Astrocyte (in vitro differentiated cells and primary cell): ENCODE measurements around the gene KCNMB4. TPM values are rescaled to one million over a fixed set of nuclear protein-coding genes. Genes with fewer than 3 reads are reported as not detected.
"Not testable (repeated sequence)": the region's sequence is repeated elsewhere in the genome, so short reads cannot be mapped to it uniquely, and the experiment has no call there.

Source experiments
- DNase-seq: peaks from one replicate; pipeline ENCODE4 v3.0.0-alpha.2; 2010; ENCODE audit warnings: low read depth
- FAIRE-seq: peaks from 2 replicates; lab custom pipeline; 2011; peaks lifted over from hg19 to GRCh38; lab: Jason Lieb, UNC
- H2AFZ ChIP-seq: 2 replicates; pipeline ENCODE4 v1.6.0; 2012; ENCODE audit warnings: low read depth, low read length, inconsistent platforms
- H3K27ac ChIP-seq: 2 replicates; pipeline ENCODE4 v1.5.1; 2011; ENCODE audit warnings: low read depth, low read length, inconsistent platforms
- H3K27me3 ChIP-seq: 2 replicates; pipeline ENCODE4 v1.6.0; 2011; ENCODE audit warnings: low read length, inconsistent platforms; ENCODE audit not compliant: insufficient read depth
- H3K36me3 ChIP-seq: 2 replicates; pipeline ENCODE4 v1.5.1; 2011; ENCODE audit warnings: low read length, inconsistent platforms; ENCODE audit not compliant: insufficient read depth
- H3K4me1 ChIP-seq: 2 replicates; pipeline ENCODE4 v1.5.1; 2011; ENCODE audit warnings: low read length, inconsistent platforms; ENCODE audit not compliant: insufficient read depth
- H3K4me2 ChIP-seq: 2 replicates; pipeline ENCODE4 v1.6.0; 2012; ENCODE audit warnings: low read length, inconsistent platforms
- H3K4me3 ChIP-seq: 2 replicates; pipeline ENCODE4 v1.5.1; 2011; ENCODE audit warnings: low read depth, mild to moderate bottlenecking, low read length, inconsistent platforms; ENCODE audit not compliant: insufficient read depth
- H3K79me2 ChIP-seq: 2 replicates; pipeline ENCODE4 v1.6.0; 2012; ENCODE audit warnings: mild to moderate bottlenecking, low read length, inconsistent platforms; ENCODE audit not compliant: insufficient read depth
- H3K9ac ChIP-seq: 2 replicates; pipeline ENCODE4 v1.6.0; 2012; ENCODE audit warnings: mild to moderate bottlenecking, low read length, inconsistent platforms
- H3K9me3 ChIP-seq: 2 replicates; pipeline ENCODE4 v1.5.1; 2012; ENCODE audit warnings: low read depth, mild to moderate bottlenecking, low read length, inconsistent platforms; ENCODE audit not compliant: insufficient read depth
- H4K20me1 ChIP-seq: 2 replicates; pipeline ENCODE4 v1.6.0; 2012; ENCODE audit warnings: low read length, inconsistent platforms; ENCODE audit not compliant: insufficient read depth
- H3K27ac Mint-ChIP-seq: one replicate; pipeline ENCODE4 v1.8.0; 2021; ENCODE audit warnings: mild to moderate bottlenecking, mixed read lengths; ENCODE audit not compliant: unreplicated experiment
- H3K27me3 Mint-ChIP-seq: one replicate; pipeline ENCODE4 v1.8.0; 2021; ENCODE audit warnings: low read depth, mixed read lengths; ENCODE audit not compliant: unreplicated experiment
- H3K36me3 Mint-ChIP-seq: one replicate; pipeline ENCODE4 v1.8.0; 2021; ENCODE audit warnings: low read depth, mixed read lengths; ENCODE audit not compliant: unreplicated experiment
- H3K4me1 Mint-ChIP-seq: one replicate; pipeline ENCODE4 v1.8.0; 2021; ENCODE audit warnings: low read depth, mixed read lengths; ENCODE audit not compliant: unreplicated experiment
- H3K4me3 Mint-ChIP-seq: one replicate; pipeline ENCODE4 v1.8.0; 2021; ENCODE audit warnings: mild to moderate bottlenecking, moderate library complexity, mixed read lengths; ENCODE audit not compliant: unreplicated experiment
- H3K9me3 Mint-ChIP-seq: one replicate; pipeline ENCODE4 v1.8.0; 2021; ENCODE audit warnings: mild to moderate bottlenecking, mixed read lengths; ENCODE audit not compliant: unreplicated experiment
- EZH2 ChIP-seq: IDR thresholded peaks from 2 replicates; pipeline ENCODE4 v1.6.1; 2012; ENCODE audit warnings: mild to moderate bottlenecking, low read length, inconsistent platforms; ENCODE audit not compliant: insufficient read depth
- total RNA-seq: library from RNA; stranded (reverse); gene quantifications from 2 replicates; pipeline ENCODE4 v1.2.1, GENCODE V29; 2021
- TF ChIP-seq, protein P1 (sequence below): IDR thresholded peaks from 2 replicates; pipeline ENCODE4 v1.5.1; 2011; ENCODE audit warnings: low read depth, mild to moderate bottlenecking, inconsistent platforms, low read length, moderate library complexity; ENCODE audit not compliant: insufficient read depth

KCNMB4 gene
- total RNA-seq, 1 donor from 2014 or later, result 8.3 TPM

DNA sequence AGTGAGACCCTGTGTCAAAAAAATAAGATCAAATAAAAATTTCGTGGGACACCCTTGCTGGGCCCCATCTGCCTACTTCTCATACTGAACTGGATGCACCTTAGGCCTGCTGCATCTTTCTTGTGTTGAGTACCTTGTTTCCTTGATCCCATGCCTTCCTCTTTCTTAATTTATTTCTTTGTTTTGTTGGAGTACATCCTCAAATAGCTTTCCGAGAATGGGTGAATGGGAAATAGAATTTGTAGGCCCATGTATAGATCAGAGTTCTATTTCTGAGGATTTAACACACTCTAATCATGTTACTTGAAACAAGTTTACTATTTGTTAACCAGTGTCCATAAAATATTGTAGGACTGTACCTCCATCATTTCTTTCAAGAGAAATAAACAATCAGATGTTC, 23.6 kb downstream of the KCNMB4 start:
- H4K20me1 ChIP-seq, result no peaks in the 10 kb centered on the region
- H3K9me3 Mint-ChIP-seq, result peaks cover 7% of the 10 kb centered on the region
- TF ChIP-seq, protein P1, sequence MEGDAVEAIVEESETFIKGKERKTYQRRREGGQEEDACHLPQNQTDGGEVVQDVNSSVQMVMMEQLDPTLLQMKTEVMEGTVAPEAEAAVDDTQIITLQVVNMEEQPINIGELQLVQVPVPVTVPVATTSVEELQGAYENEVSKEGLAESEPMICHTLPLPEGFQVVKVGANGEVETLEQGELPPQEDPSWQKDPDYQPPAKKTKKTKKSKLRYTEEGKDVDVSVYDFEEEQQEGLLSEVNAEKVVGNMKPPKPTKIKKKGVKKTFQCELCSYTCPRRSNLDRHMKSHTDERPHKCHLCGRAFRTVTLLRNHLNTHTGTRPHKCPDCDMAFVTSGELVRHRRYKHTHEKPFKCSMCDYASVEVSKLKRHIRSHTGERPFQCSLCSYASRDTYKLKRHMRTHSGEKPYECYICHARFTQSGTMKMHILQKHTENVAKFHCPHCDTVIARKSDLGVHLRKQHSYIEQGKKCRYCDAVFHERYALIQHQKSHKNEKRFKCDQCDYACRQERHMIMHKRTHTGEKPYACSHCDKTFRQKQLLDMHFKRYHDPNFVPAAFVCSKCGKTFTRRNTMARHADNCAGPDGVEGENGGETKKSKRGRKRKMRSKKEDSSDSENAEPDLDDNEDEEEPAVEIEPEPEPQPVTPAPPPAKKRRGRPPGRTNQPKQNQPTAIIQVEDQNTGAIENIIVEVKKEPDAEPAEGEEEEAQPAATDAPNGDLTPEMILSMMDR, result no peak
- no peak for TF ChIP-seq EZH2
- peaks cover 10% of the 10 kb centered on the region for H3K4me1 Mint-ChIP-seq
- H2AFZ ChIP-seq, result no peak overlapping the region
- H3K27me3 Mint-ChIP-seq, result no peaks in the 10 kb centered on the region
- H3K79me2 ChIP-seq, result no peaks in the 10 kb centered on the region
- FAIRE-seq (no peak), DNase-seq (no peak)
- no peaks in the 10 kb centered on the region for H3K36me3 ChIP-seq
- peaks cover 11% of the 10 kb centered on the region for H3K36me3 Mint-ChIP-seq
- no peak overlapping the region for H3K4me3 Mint-ChIP-seq
- H3K27me3 ChIP-seq, result no peaks in the 10 kb centered on the region
- no peaks in the 10 kb centered on the region for H3K9me3 ChIP-seq
- H3K27ac ChIP-seq, result no peak overlapping the region
- H3K4me2 ChIP-seq, result no peak overlapping the region
- no peak overlapping the region for H3K4me3 ChIP-seq
- no peak overlapping the region for H3K27ac Mint-ChIP-seq
- no peaks in the 10 kb centered on the region for H3K4me1 ChIP-seq
- no peak overlapping the region for H3K9ac ChIP-seq

DNA sequence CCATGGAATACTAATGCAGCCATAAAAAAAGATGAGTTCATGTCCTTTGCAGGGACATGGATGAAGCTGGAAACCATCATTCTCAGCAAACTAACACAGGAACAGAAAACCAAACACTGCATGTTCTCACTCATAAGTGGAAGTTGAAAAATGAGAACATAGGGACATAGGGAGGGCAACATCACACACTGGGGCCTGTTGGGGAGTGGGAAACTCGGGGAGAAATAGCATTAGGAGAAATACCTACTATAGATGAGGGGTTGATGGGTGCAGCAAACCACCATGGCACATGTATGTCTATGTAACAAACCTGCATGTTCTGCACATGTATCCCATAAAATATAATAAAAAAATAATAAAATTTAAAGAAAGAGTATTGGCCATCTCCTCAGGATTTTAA, 26.5 kb downstream of the KCNMB4 start:
- H3K4me3 ChIP-seq, H3K4me1 ChIP-seq, H2AFZ ChIP-seq, H3K9me3 ChIP-seq, DNase-seq, H3K4me2 ChIP-seq, H3K27me3 ChIP-seq, H3K79me2 ChIP-seq, FAIRE-seq, H4K20me1 ChIP-seq, H3K27ac ChIP-seq, H3K36me3 ChIP-seq, H3K9ac ChIP-seq, H3K9me3 Mint-ChIP-seq, H3K27me3 Mint-ChIP-seq: not testable (repeated sequence)
- peaks cover 13% of the 10 kb centered on the region for H3K4me1 Mint-ChIP-seq
- peak overlapping the region; percentile 12 for H3K4me3 Mint-ChIP-seq
- peaks cover 11% of the 10 kb centered on the region for H3K36me3 Mint-ChIP-seq
- peak overlapping the region; percentile 67 for H3K27ac Mint-ChIP-seq

DNA sequence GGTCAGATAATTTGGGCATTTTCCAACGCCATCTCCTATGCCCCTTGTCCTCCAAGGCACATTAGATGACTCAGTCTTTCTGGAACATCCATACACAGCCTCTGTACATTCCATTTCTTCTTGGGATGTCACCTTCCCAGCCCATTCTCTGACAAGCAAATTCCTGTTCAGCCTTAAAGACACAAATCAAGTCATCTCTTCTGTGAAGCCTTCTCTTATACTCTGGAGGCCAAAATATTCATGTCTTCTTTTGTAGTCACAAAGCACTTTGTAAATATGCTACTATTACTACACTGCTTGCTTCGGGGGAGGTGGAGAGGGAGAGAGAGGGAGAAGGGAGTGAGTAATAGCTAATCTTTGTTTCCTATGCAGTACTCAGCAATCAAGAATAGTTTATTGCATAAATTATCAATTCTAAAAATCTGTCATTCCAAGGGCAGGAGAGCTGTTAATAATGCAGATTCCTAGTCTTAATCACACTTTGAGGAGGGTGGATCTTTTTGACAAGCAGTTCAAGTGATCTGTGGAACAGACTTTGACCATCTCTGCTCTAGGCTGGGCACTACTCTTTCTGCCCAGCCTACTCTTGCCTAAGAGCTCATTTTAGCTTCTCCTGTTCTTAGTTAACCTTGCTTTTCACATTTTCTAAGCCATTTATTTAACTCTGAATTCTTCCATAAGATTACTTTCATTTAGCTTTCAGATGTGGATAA, 27.9 kb downstream of the KCNMB4 start:
- TF ChIP-seq, protein P1, result no peak
- no peak for TF ChIP-seq EZH2
- Mint-ChIP-seq H3K27ac (peak overlapping the region; percentile 10), H3K4me3 (no peak overlapping the region), H3K27me3 (no peaks in the 10 kb centered on the region), H3K9me3 (peaks cover 7% of the 10 kb centered on the region), H3K4me1 (peaks cover 13% of the 10 kb centered on the region), H3K36me3 (peaks cover 11% of the 10 kb centered on the region)
- peak; percentile 43 for DNase-seq
- Histone ChIP-seq H3K4me1 (no peaks in the 10 kb centered on the region), H4K20me1 (no peaks in the 10 kb centered on the region), H3K4me2 (no peak overlapping the region), H3K27me3 (no peaks in the 10 kb centered on the region), H3K79me2 (no peaks in the 10 kb centered on the region), H3K9me3 (no peaks in the 10 kb centered on the region), H3K36me3 (no peaks in the 10 kb centered on the region), H3K4me3 (no peak overlapping the region), H3K27ac (no peak overlapping the region), H3K9ac (no peak overlapping the region), H2AFZ (no peak overlapping the region)
- FAIRE-seq, result peak; percentile 77
